CD4-positive, alpha-beta T cell (primary cell): Measurements from ENCODE around the gene CASQ2. TPM values are rescaled to one million over a fixed set of nuclear protein-coding genes. Genes with fewer than 3 reads are reported as not detected.

ENCODE experiments used
- ATAC-seq: fragments of 200-7000 bp; cut with Tn5 transposase; one replicate; pipeline ENCODE4 v1.10.0; 2022; ENCODE audit warnings: mild to moderate bottlenecking; ENCODE audit not compliant: poor library complexity
- CTCF ChIA-PET: fragments of 350-600 bp; sonication (Branson Sonifier 250); formaldehyde crosslinking; loops from one replicate; lab custom pipeline; 2021; ENCODE audit warnings: antibody characterized with exemption, inconsistent platforms; lab: Charles Lee
- POLR2A ChIA-PET: fragments of 350-600 bp; sonication (Branson Sonifier 250); formaldehyde crosslinking; loops from one replicate; lab custom pipeline; 2021; ENCODE audit warnings: antibody characterized with exemption, inconsistent platforms; lab: Charles Lee
- DNase-seq, 14 experiments: peaks; one replicate each; pipeline ENCODE4 v3.0.0-alpha.2; 2013 to 2020; ENCODE audit warnings: mixed read lengths in 2 of 14
- H3K27ac ChIP-seq, 2 donors: one replicate each; pipeline versions ENCODE4 v1.5.1 to v1.7.0; 2013; ENCODE audit warnings: low read length in 2 of 2, low read depth in 1 of 2, mild to moderate bottlenecking in 1 of 2
- H3K27me3 ChIP-seq, 2 experiments: 1 replicate in 1 of 2; 2 replicates in 1 of 2; pipeline versions ENCODE4 v1.6.1 to v1.7.0; 2013; ENCODE audit warnings: low read length in 2 of 2, control low read depth in 1 of 2, mild to moderate bottlenecking in 1 of 2, moderate library complexity in 1 of 2; ENCODE audit not compliant: insufficient read depth in 2 of 2, control insufficient read depth in 1 of 2
- H3K36me3 ChIP-seq: one replicate; pipeline ENCODE4 v1.6.1; 2013; ENCODE audit warnings: low read length, control low read depth; ENCODE audit not compliant: insufficient read depth
- H3K4me1 ChIP-seq: one replicate; pipeline ENCODE4 v1.6.1; 2013; ENCODE audit warnings: low read length, control low read depth; ENCODE audit not compliant: insufficient read depth
- H3K4me3 ChIP-seq: one replicate; pipeline ENCODE4 v1.5.1; 2013; ENCODE audit warnings: mild to moderate bottlenecking, low read length, moderate library complexity
- H3K9me3 ChIP-seq, 2 experiments: 1 replicate in 1 of 2; 2 replicates in 1 of 2; pipeline versions ENCODE4 v1.6.1 to v1.7.0; 2013; ENCODE audit warnings: low read length in 2 of 2, mild to moderate bottlenecking in 2 of 2, control low read depth in 1 of 2, moderate library complexity in 1 of 2; ENCODE audit not compliant: control insufficient read depth in 1 of 2, insufficient read depth in 1 of 2
- H3K27ac Mint-ChIP-seq: one replicate; pipeline ENCODE4 v1.8.0; 2020; ENCODE audit warnings: mixed read lengths
- H3K27me3 Mint-ChIP-seq: one replicate; pipeline ENCODE4 v1.8.0; 2021; ENCODE audit warnings: mixed read lengths
- H3K36me3 Mint-ChIP-seq: one replicate; pipeline ENCODE4 v1.8.0; 2021; ENCODE audit warnings: low read depth, mixed read lengths
- H3K4me1 Mint-ChIP-seq: one replicate; pipeline ENCODE4 v1.8.0; 2021; ENCODE audit warnings: low read depth, mixed read lengths
- H3K4me3 Mint-ChIP-seq: one replicate; pipeline ENCODE4 v1.8.0; 2020; ENCODE audit warnings: mild to moderate bottlenecking, mixed read lengths
- H3K9me3 Mint-ChIP-seq: one replicate; pipeline ENCODE4 v1.8.0; 2020; ENCODE audit warnings: mixed read lengths
- intact Hi-C, 2 experiments: fragments of 100-400 bp; cut with DNase I in 1 of 2; cut with micrococcal nuclease in 1 of 2; formaldehyde crosslinking; loops; one replicate each; pipeline versions ENCODE4 v1.15.1 to v1.9.0; 2023 to 2025; cut with DNase I, micrococcal nuclease
- total RNA-seq, 174 experiments: library from RNA in 2 of 174; stranded (reverse) in 2 of 174; gene quantifications; one replicate each; pipeline ENCODE4 v1.2.3 and lab custom pipeline; 2021 to 2026
- TF ChIP-seq, protein P1 (sequence below): fragments of 200-600 bp; IDR thresholded peaks from one replicate; pipeline ENCODE4 v1.8.0; 2022; ENCODE audit warnings: antibody characterized with exemption, mild to moderate bottlenecking

CASQ2 gene
- total RNA-seq, 2 experiments from 2014 or later = not detected

DNA sequence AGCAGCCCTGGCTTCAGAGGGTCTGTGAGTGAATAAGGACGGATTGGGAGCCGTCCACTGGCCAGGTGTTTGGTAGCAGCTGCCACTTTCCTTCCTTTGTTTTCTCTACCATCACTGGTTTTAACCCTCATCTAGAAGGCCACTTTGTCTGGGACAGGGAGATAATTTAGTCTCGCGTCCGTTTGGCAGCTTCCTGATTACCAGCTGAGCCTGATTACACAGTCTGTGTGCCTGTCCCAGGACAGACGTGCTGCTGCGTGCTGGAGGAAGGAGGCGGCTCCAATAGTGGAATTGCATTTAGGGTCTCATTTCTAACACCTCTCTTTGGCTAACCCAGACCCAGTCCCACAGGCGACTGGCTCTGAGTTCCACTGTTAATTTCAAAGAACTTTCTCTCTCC is 24.6 kb upstream of the CASQ2 start:
- H3K4me1 Mint-ChIP-seq = no peaks in the 10 kb centered on the region
- TF ChIP-seq, protein P1, sequence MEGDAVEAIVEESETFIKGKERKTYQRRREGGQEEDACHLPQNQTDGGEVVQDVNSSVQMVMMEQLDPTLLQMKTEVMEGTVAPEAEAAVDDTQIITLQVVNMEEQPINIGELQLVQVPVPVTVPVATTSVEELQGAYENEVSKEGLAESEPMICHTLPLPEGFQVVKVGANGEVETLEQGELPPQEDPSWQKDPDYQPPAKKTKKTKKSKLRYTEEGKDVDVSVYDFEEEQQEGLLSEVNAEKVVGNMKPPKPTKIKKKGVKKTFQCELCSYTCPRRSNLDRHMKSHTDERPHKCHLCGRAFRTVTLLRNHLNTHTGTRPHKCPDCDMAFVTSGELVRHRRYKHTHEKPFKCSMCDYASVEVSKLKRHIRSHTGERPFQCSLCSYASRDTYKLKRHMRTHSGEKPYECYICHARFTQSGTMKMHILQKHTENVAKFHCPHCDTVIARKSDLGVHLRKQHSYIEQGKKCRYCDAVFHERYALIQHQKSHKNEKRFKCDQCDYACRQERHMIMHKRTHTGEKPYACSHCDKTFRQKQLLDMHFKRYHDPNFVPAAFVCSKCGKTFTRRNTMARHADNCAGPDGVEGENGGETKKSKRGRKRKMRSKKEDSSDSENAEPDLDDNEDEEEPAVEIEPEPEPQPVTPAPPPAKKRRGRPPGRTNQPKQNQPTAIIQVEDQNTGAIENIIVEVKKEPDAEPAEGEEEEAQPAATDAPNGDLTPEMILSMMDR = no peak
- H3K9me3 Mint-ChIP-seq = no peaks in the 10 kb centered on the region
- Histone ChIP-seq H3K27me3 (peaks cover 4 to 8% of the 10 kb centered on the region in 2 experiments), H3K27ac (no peak overlapping the region), H3K36me3 (no peaks in the 10 kb centered on the region), H3K4me3 (no peak overlapping the region), H3K4me1 (no peaks in the 10 kb centered on the region), H3K9me3 (no peaks in the 10 kb centered on the region)
- ChIA-PET CTCF (no interaction called here), POLR2A (interaction anchor here (0.6 kb wide), 1 partner anchor 19 kb away, joined by 3 read pairs; no protein-coding TSS in a partner anchor)
- H3K27me3 Mint-ChIP-seq = peaks cover 51% of the 10 kb centered on the region
- no peak overlapping the region for H3K4me3 Mint-ChIP-seq
- ATAC-seq = no peak
- no peaks in the 10 kb centered on the region for H3K36me3 Mint-ChIP-seq
- intact Hi-C loops = no loop called here
- no peak for DNase-seq
- H3K27ac Mint-ChIP-seq = no peak overlapping the region

DNA sequence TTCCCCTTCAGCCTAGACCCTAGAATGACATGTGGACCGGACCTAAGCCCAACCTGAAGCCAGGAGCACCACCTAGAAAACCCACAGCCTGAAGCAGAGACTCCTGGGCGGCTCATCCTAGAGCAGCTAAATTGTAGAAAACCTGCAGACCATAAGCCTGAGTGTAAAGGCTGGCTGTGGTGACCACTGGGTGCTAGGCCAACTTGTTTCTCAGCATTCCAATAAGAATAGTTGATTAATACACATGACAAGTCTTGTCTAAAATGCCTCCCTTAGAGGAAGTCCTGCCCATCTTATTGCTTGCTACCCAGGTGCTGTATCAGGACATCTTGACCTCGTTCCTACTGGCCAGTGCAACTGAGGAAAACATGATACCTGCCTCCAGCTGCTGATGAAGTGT is 23.3 kb upstream of the CASQ2 start:
- Mint-ChIP-seq H3K27me3 (peaks cover 49% of the 10 kb centered on the region), H3K27ac (no peak overlapping the region)
- no peak for ATAC-seq

DNA sequence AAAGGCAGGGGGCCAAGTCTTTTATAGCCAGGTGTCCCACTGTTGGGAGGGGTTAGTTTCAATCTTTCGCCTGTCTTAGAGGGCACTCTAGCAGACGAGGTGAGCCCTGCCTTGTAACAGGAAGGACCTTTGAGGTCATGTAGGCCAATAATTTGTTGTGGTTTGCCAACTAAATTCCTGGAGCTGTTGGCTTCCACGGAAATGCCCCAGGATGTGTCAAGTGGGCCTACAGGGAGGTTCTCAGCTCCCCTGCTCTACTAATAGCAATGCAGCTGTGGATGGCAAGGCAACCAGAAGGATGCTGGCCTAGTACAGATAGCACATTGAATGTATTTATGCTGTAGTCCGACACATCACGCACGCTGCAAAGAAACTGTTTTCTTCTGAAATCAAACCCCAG is 22.3 kb upstream of the CASQ2 start:
- ChIA-PET POLR2A (no interaction called here), CTCF (no interaction called here)
- peaks cover 43% of the 10 kb centered on the region for H3K27me3 Mint-ChIP-seq
- no peak overlapping the region for H3K4me3 Mint-ChIP-seq
- Histone ChIP-seq H3K4me1 (no peaks in the 10 kb centered on the region), H3K9me3 (no peaks in the 10 kb centered on the region), H3K27ac (no peak overlapping the region), H3K27me3 (peaks cover 4 to 5% of the 10 kb centered on the region in 2 experiments), H3K4me3 (no peak overlapping the region), H3K36me3 (no peaks in the 10 kb centered on the region)
- H3K36me3 Mint-ChIP-seq = no peaks in the 10 kb centered on the region
- peaks cover 2% of the 10 kb centered on the region for H3K9me3 Mint-ChIP-seq
- ATAC-seq (no peak), DNase-seq (no peak)
- H3K4me1 Mint-ChIP-seq = no peaks in the 10 kb centered on the region
- TF ChIP-seq, protein P1 = no peak
- intact Hi-C loops = no loop called here
- H3K27ac Mint-ChIP-seq = no peak overlapping the region

More for the DNA sequence above, 23.3 kb upstream of the CASQ2 start:
- no peak for DNase-seq
- H3K4me3 ChIP-seq = no peak overlapping the region
- H3K36me3 Mint-ChIP-seq = no peaks in the 10 kb centered on the region
- H3K4me3 Mint-ChIP-seq = no peak overlapping the region
- ChIA-PET POLR2A (no interaction called here), CTCF (no interaction called here)
- TF ChIP-seq, protein P1 = no peak
- H3K27me3 ChIP-seq = peaks cover 4 to 7% of the 10 kb centered on the region in 2 experiments
- no peaks in the 10 kb centered on the region for H3K4me1 ChIP-seq
- H3K9me3 Mint-ChIP-seq = peaks cover under 1% of the 10 kb centered on the region
- intact Hi-C loops = no loop called here
- no peaks in the 10 kb centered on the region for H3K9me3 ChIP-seq
- H3K36me3 ChIP-seq = no peaks in the 10 kb centered on the region
- no peak overlapping the region for H3K27ac ChIP-seq
- H3K4me1 Mint-ChIP-seq = no peaks in the 10 kb centered on the region
